Peyer's patch (tissue), 4 donors: ENCODE results near the gene SLC44A4. TPM values are rescaled to one million over a fixed set of nuclear protein-coding genes. Genes with fewer than 3 reads are reported as not detected.

Experiments used
- DNase-seq, 3 donors: peaks; one replicate each; pipeline ENCODE4 v3.0.0-alpha.2; 2017 to 2019
- H3K27ac ChIP-seq, 4 donors: fragments of 200-600 bp; sonication (generic); one replicate each; pipeline ENCODE4 v1.5.1; 2016 to 2019
- H3K27me3 ChIP-seq, 2 donors: fragments of 200-600 bp; sonication (generic); one replicate each; pipeline ENCODE4 v1.5.1; 2019
- H3K36me3 ChIP-seq, 3 donors: fragments of 200-600 bp; sonication (generic); one replicate each; pipeline ENCODE4 v1.5.1; 2016 to 2019
- H3K4me1 ChIP-seq, 4 donors: fragments of 200-600 bp; sonication (generic); one replicate each; pipeline ENCODE4 v1.5.1; 2016 to 2019
- H3K4me3 ChIP-seq, 4 donors: fragments of 200-600 bp; sonication (generic); 1 replicate in 3 of 4; 2 replicates in 1 of 4; pipeline ENCODE4 v1.5.1; 2016 to 2019; ENCODE audit warnings: mild to moderate bottlenecking in 1 of 4
- H3K9me3 ChIP-seq, 4 donors: fragments of 200-600 bp; sonication (generic); one replicate each; pipeline ENCODE4 v1.5.1; 2016 to 2019; ENCODE audit warnings: mild to moderate bottlenecking in 1 of 4
- POLR2A ChIP-seq, 2 donors: fragments of 450-650 bp; IDR thresholded peaks; one replicate each; pipeline ENCODE4 v1.5.1; 2017; ENCODE audit warnings: antibody characterized with exemption in 2 of 2, mild to moderate bottlenecking in 2 of 2, moderate library complexity in 2 of 2
- total RNA-seq, 4 donors: library from RNA; depleted of rRNA; stranded (reverse); fragments of >200 nt; gene quantifications; one replicate each; pipeline ENCODE4 v1.1.0, GENCODE V29; 2016
- TF ChIP-seq, protein P1 (sequence below), 6 experiments: fragments of 450-650 bp in 4 of 6; fragments of 200-600 bp in 2 of 6; sonication (generic) in 1 of 6; IDR thresholded peaks; one replicate each; pipeline ENCODE4 v1.5.1; 2017 to 2019; ENCODE audit warnings: antibody characterized with exemption in 6 of 6, mild to moderate bottlenecking in 3 of 6, moderate library complexity in 1 of 6

The SLC44A4 gene
- total RNA-seq, 4 donors from 2014 or later = 64.4 to 508 (median 436) TPM

DNA sequence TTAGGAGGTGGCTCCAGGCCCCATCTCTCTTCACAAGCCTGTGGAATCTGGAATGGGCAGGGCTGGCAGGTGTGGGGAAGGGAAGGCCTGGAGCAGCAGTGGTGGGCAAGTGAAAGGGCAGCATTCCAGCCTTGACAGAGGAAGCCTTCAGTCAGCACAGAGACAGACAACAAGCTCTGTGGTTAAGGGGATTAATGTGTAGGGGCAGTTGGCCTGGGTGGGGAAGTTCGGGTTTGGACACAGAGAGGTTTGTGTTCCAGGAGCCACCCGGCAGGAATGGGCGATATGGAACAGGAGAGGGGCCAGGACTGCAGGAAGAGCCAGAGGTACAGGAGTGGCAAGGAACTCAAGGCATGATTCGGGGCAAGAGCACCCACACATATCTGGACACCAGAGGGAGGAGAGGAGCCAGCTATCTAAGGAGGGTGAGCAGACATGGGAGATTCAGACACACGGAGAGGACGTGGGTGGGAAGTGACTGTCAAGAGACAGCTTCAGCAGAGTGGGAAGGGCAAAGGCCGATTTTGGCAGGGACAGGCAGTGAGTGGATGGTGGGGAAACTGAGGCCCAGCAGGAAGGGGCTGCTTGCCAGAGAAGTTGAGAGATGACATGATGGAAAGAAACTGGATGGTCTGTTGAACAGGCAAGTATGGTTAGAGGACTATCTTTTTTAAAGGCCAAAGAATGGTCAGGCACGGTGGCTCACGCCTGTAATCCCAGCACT lies 2.5 kb upstream of the SLC44A4 start:
- Histone ChIP-seq H3K9me3 (no peaks in the 10 kb centered on the region), H3K27ac (no peak overlapping the region), H3K27me3 (no peaks in the 10 kb centered on the region), H3K4me3 (no peak overlapping the region), H3K4me1 (peaks cover 0 to 14% (median 0%) of the 10 kb centered on the region in 4 donors), H3K36me3 (peaks cover 0 to 69% (median 0%) of the 10 kb centered on the region in 3 donors)
- TF ChIP-seq, protein P1, sequence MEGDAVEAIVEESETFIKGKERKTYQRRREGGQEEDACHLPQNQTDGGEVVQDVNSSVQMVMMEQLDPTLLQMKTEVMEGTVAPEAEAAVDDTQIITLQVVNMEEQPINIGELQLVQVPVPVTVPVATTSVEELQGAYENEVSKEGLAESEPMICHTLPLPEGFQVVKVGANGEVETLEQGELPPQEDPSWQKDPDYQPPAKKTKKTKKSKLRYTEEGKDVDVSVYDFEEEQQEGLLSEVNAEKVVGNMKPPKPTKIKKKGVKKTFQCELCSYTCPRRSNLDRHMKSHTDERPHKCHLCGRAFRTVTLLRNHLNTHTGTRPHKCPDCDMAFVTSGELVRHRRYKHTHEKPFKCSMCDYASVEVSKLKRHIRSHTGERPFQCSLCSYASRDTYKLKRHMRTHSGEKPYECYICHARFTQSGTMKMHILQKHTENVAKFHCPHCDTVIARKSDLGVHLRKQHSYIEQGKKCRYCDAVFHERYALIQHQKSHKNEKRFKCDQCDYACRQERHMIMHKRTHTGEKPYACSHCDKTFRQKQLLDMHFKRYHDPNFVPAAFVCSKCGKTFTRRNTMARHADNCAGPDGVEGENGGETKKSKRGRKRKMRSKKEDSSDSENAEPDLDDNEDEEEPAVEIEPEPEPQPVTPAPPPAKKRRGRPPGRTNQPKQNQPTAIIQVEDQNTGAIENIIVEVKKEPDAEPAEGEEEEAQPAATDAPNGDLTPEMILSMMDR (IDR thresholded peaks at IDR 0.05) = no peak
- TF ChIP-seq POLR2A (IDR thresholded peaks at IDR 0.05) = no peak
- DNase-seq = no peak

DNA sequence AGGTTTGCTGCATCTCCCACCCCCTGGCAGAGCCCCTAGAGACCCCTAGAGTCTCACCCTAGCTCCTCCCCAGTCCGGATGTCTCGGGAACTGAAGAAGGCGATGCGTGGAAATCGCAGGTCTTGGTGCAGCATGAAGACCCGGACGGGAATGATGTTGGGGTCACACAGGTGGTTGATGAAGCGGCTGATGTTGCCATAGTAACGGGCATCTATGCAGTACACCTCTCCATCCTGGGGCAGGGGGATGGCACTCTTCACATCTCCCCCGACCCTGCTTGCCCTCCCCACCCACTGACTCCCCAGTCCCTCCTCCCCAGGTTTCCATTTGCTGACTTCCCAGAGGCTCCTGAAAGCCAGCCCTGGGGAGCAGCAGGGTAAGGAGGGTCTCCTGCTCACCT lies 1.8 kb upstream of the SLC44A4 start:
- Histone ChIP-seq H3K36me3 (peaks cover 0 to 70% (median 0%) of the 10 kb centered on the region in 3 donors), H3K9me3 (no peaks in the 10 kb centered on the region), H3K4me1 (peaks cover 0 to 21% (median 0%) of the 10 kb centered on the region in 4 donors), H3K4me3 (no peak overlapping the region), H3K27me3 (no peaks in the 10 kb centered on the region), H3K27ac (no peak overlapping the region)
- TF ChIP-seq, protein P1 (IDR thresholded peaks at IDR 0.05) = no peak
- TF ChIP-seq POLR2A (IDR thresholded peaks at IDR 0.05) = no peak
- DNase-seq = no peak

DNA sequence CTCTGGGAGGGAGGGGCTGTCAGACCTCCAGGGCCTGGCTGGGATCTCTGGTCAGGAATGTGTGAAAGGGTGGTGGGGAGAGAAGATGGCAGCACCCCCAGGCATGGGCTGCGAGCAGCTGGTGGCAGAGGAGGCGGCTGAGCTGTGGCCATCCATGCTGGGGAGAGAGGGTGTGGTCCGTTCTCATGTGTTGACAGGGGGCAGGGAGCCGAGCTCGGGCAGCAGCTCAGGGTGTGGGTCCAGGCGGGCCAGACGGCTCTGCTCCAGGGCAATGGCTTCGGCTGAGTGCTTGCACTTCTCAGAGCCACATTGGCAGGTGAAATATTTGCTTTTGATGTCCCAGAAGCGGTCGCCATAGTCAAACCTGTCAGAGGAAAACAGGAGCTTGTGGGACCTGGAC lies 1.1 kb upstream of the SLC44A4 start:
- Histone ChIP-seq H3K27me3 (no peaks in the 10 kb centered on the region), H3K9me3 (no peaks in the 10 kb centered on the region), H3K27ac (peak overlapping the region in 2 of 4 donors; percentile 95), H3K36me3 (peaks cover 0 to 67% (median 0%) of the 10 kb centered on the region in 3 donors), H3K4me3 (no peak overlapping the region), H3K4me1 (peaks cover 0 to 28% (median 0%) of the 10 kb centered on the region in 4 donors)
- peak in 1 of 3 donors; percentile 57 for DNase-seq
- TF ChIP-seq POLR2A (IDR thresholded peaks at IDR 0.05) = no peak
- TF ChIP-seq, protein P1 (IDR thresholded peaks at IDR 0.05) = no peak

DNA sequence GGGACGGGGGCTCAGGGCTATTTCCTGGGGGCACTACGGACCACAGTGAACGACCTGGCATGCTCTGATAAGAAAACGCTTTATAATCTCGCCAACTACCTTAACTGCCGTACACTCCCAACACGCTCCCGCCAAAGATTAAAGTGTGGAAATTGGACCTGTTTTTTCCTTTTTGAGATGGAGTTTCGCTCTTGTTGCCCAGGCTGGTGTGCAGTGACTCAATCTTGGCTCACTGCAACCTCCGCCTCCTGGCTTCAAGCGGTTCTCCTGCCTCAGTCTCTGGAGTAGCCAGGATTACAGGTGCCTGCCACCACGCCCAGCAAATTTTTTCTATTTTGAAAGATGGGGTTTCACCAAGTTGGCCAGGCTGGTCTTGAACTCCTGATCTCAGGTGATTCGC lies 346 bp upstream of the SLC44A4 start:
- Histone ChIP-seq H3K4me3 (peak overlapping the region in 3 of 4 donors; percentile 41 to 66 (median 58)), H3K27ac (peak overlapping the region in 3 of 4 donors; percentile 91 to 95 (median 95)), H3K4me1 (peaks cover 0 to 33% (median 0%) of the 10 kb centered on the region in 4 donors), H3K27me3 (no peaks in the 10 kb centered on the region), H3K9me3 (no peaks in the 10 kb centered on the region), H3K36me3 (peaks cover 0 to 67% (median 0%) of the 10 kb centered on the region in 3 donors)
- TF ChIP-seq, protein P1 (IDR thresholded peaks at IDR 0.05) = no peak
- TF ChIP-seq POLR2A (IDR thresholded peaks at IDR 0.05) = peak in 1 of 2 donors; percentile 37
- no peak for DNase-seq

DNA sequence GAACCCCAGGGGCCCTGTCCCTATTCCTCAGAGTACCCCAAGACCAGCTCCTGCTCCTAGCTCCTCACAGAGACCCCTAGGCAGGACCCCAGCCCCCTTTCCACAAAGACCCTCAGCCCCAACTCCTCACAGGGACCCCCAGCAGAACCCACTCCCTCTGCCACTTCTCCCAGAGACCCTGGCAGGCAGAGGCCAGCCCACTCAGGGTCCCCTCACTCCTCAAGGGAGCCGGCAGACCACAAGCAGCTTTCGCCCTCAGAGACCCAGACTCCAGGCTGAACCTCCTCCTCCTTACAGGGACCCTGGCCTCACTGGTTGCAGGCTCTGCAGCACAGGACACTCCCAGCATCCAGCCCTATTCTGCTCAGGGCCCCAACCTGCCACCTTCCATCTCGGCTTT lies 575 bp downstream of the SLC44A4 start:
- DNase-seq = no peak
- no peaks in the 10 kb centered on the region for H3K9me3 ChIP-seq
- H3K27me3 ChIP-seq = no peaks in the 10 kb centered on the region
- H3K27ac ChIP-seq = peak overlapping the region in 3 of 4 donors; percentile 91 to 95 (median 95)
- no peak for TF ChIP-seq POLR2A (IDR thresholded peaks at IDR 0.05)
- TF ChIP-seq, protein P1 (IDR thresholded peaks at IDR 0.05) = no peak
- H3K36me3 ChIP-seq = peaks cover 0 to 67% (median 0%) of the 10 kb centered on the region in 3 donors
- peaks cover 0 to 33% (median 0%) of the 10 kb centered on the region in 4 donors for H3K4me1 ChIP-seq
- H3K4me3 ChIP-seq = peak overlapping the region in 3 of 4 donors; percentile 41 to 66 (median 58)
